ENCODE data around the gene POLR3B. TPM values are rescaled to one million over a fixed set of nuclear protein-coding genes. Genes with fewer than 3 reads are reported as not detected.

POLR3B gene
- total and polyA plus RNA-seq, 2 of the 13 experiments (the other 11 are each of a cell fraction or from before 2014, with no cell fraction given) = 4.8 to 13.1 TPM

- in situ Hi-C loops (cut with HindIII; ENCODE audit: extremely low pct_ligation_motif_present, low pct_unique_long_range_greater_than_20kb) = no loop called here
- TF ChIP-seq DNMT1 (CRISPR knock-in tag; IDR thresholded peaks at IDR 0.05) (no peak), KLF13 (CRISPR knock-in tag; IDR thresholded peaks at IDR 0.05) (no peak), ZNF740 (CRISPR knock-in tag; IDR thresholded peaks at IDR 0.05) (no peak), U2AF2 (IDR thresholded peaks at IDR 0.05; ENCODE audit: low read depth, low read length) (no peak), ZNF317 (CRISPR knock-in tag; IDR thresholded peaks at IDR 0.05) (no peak), KMT2A (CRISPR knock-in tag; IDR thresholded peaks at IDR 0.05) (no peak), ZBTB20 (CRISPR knock-in tag; IDR thresholded peaks at IDR 0.05; ENCODE audit: borderline replicate concordance, low read depth) (no peak), GRHL1 (CRISPR knock-in tag; conservative IDR thresholded peaks at IDR 0.05) (no peak), REPIN1 (CRISPR knock-in tag; IDR thresholded peaks at IDR 0.05; ENCODE audit: borderline replicate concordance, low read depth) (no peak), FOXK1 (CRISPR knock-in tag; IDR thresholded peaks at IDR 0.05; ENCODE audit: borderline replicate concordance, low read depth) (no peak), FOXC1 (CRISPR knock-in tag; IDR thresholded peaks at IDR 0.05; ENCODE audit: borderline replicate concordance) (no peak), ZNF569 (CRISPR knock-in tag; IDR thresholded peaks at IDR 0.05; ENCODE audit: borderline replicate concordance) (no peak), DRAP1 (CRISPR knock-in tag; IDR thresholded peaks at IDR 0.05) (no peak), KDM5B (CRISPR knock-in tag; IDR thresholded peaks at IDR 0.05; ENCODE audit: borderline replicate concordance) (no peak), SETDB1 (CRISPR knock-in tag; IDR thresholded peaks at IDR 0.05; ENCODE audit: borderline replicate concordance) (no peak), BRD4 (CRISPR knock-in tag; IDR thresholded peaks at IDR 0.05) (no peak), ZNF720 (CRISPR knock-in tag; IDR thresholded peaks at IDR 0.05) (no peak)
- CTCF ChIA-PET (ENCODE audit: low intra/inter-chr PET ratio, low total read pairs) = no interaction called here
- no TSS peak for BruUV-seq (replicated peaks)
- no peak for DNase-seq (ENCODE audit: low spot score)
- H3K27ac ChIP-seq (ENCODE audit: extremely low read length, insufficient read depth, low read length) = no peak overlapping the region
- H4K20me1 ChIP-seq (ENCODE audit: insufficient read depth, low read length) = no peaks in the 10 kb centered on the region
- no peak overlapping the region for H2AFZ ChIP-seq (ENCODE audit: low read length)
- intact Hi-C loops (cut with micrococcal nuclease; ENCODE audit: unreplicated experiment) = no loop called here
- WGBS (ENCODE audit: low lambda C conversion rate) = 82% methylated on average over 1 of the region's 1 CpG
- no peaks in the 10 kb centered on the region for H3K9me3 ChIP-seq (ENCODE audit: low read length)
- H3K36me3 ChIP-seq (replicated peaks in 1 of 2; ENCODE audit: control insufficient read depth in 1 of 2, insufficient read depth in 2 of 2, low read length in 2 of 2) = 0 out of 5 replicates have a peak, but pooled peaks cover 0 to 5% of the 10 kb centered on the region in 2 experiments
- H3K9ac ChIP-seq (ENCODE audit: insufficient read depth, low read depth, low read length) = no peak overlapping the region
- no peak overlapping the region for H3K4me2 ChIP-seq (ENCODE audit: low read depth, low read length)
- H3K79me2 ChIP-seq (ENCODE audit: insufficient read depth, low read length) = no peaks in the 10 kb centered on the region
- POLR2A ChIA-PET = no interaction called here
- H3K4me3 ChIP-seq (replicated peaks in 1 of 3; ENCODE audit: insufficient read depth in 1 of 3, low read depth in 2 of 3, low read length in 3 of 3) = no peak overlapping the region
- no peaks in the 10 kb centered on the region for H3K27me3 ChIP-seq (ENCODE audit: control insufficient read depth in 1 of 2, insufficient read depth in 2 of 2, low read length in 2 of 2)
- no peak for ATAC-seq
- no peak for FAIRE-seq
- peaks cover 5% of the 10 kb centered on the region; the same call in 1 of the 2 replicates for H3K4me1 ChIP-seq (ENCODE audit: insufficient read depth, low read length)
Measured at GRCh38 chr12:106480251-106480650, 122.7 kb downstream of the POLR3B start.
